HepG2 (cell line): ENCODE measurements around the gene MFSD11. TPM values are rescaled to one million over a fixed set of nuclear protein-coding genes. Genes with fewer than 3 reads are reported as not detected.

Experiments used
- ATAC-seq: fragments of 200-7000 bp; cut with Tn5 transposase; 3 replicates; pipeline ENCODE4 v1.9.1; 2020; ENCODE audit warnings: mild to moderate bottlenecking, moderate library complexity
- BruUV-seq: library from RNA; stranded (reverse); fragments of 400-500 nt; replicated peaks from 2 replicates; lab custom pipeline; 2021; lab: Mats Ljungman, UMichigan
- CTCF ChIA-PET: fragments of 300-600 bp; formaldehyde crosslinking; extraction: SDS; loops from one replicate; lab custom pipeline; 2021; ENCODE audit warnings: low total read pairs, inconsistent platforms, low intra/inter-chr PET ratio; lab: Yijun Ruan, JAX
- POLR2A ChIA-PET: fragments of 350-600 bp; sonication (Branson Sonifier 250); formaldehyde crosslinking; loops from one replicate; lab custom pipeline; 2020; ENCODE audit warnings: antibody characterized with exemption, inconsistent platforms; lab: Yijun Ruan, JAX
- DNase-seq: peaks from one replicate; pipeline ENCODE4 v3.0.0-alpha.2; 2015; ENCODE audit warnings: low spot score
- FAIRE-seq: peaks from 3 replicates; lab custom pipeline; 2011; peaks lifted over from hg19 to GRCh38; lab: Jason Lieb, UNC
- H2AFZ ChIP-seq: one replicate; pipeline ENCODE4 v1.6.1; 2011; ENCODE audit warnings: low read length, inconsistent platforms
- H3K27ac ChIP-seq: fragments of 300-600 bp; 3 replicates; pipeline ENCODE4 v1.8.0; 2011; ENCODE audit warnings: mixed run types, mild to moderate bottlenecking, mixed read lengths, low read length, inconsistent platforms; ENCODE audit not compliant: insufficient read depth; ENCODE audit errors: extremely low read length
- H3K27me3 ChIP-seq, 2 experiments: fragments of 200-600 bp in 1 of 2; 2 replicates in 1 of 2; 3 replicates in 1 of 2; pipeline versions ENCODE4 v1.6.0 to v1.8.0; 2011; ENCODE audit warnings: low read length in 2 of 2, mild to moderate bottlenecking in 2 of 2, moderate library complexity in 2 of 2, inconsistent platforms in 1 of 2; ENCODE audit not compliant: insufficient read depth in 2 of 2, control insufficient read depth in 1 of 2
- H3K36me3 ChIP-seq, 2 experiments: fragments of 200-600 bp in 1 of 2; replicated peaks in 1 of 2; 2 replicates in 1 of 2; 3 replicates in 1 of 2; pipeline versions ENCODE4 v1.5.1 to v1.8.0; 2011; ENCODE audit warnings: low read length in 2 of 2, inconsistent platforms in 1 of 2; ENCODE audit not compliant: insufficient read depth in 2 of 2, control insufficient read depth in 1 of 2
- H3K4me1 ChIP-seq: 2 replicates; pipeline ENCODE4 v1.5.1; 2012; ENCODE audit warnings: low read length, inconsistent platforms; ENCODE audit not compliant: insufficient read depth
- H3K4me2 ChIP-seq: 2 replicates; pipeline ENCODE4 v1.6.0; 2011; ENCODE audit warnings: low read depth, low read length, inconsistent platforms
- H3K4me3 ChIP-seq, 3 experiments: fragments of 200-600 bp in 1 of 3; sonication (generic), shearing (Covaris generic) in 1 of 3; replicated peaks in 1 of 3; 2 replicates each; pipeline ENCODE4 v1.5.1; 2011 to 2016; ENCODE audit warnings: low read length in 3 of 3, inconsistent platforms in 2 of 3, low read depth in 2 of 3, mild to moderate bottlenecking in 2 of 3, control low read depth in 1 of 3, mixed read lengths in 1 of 3; ENCODE audit not compliant: insufficient read depth in 1 of 3
- H3K79me2 ChIP-seq: one replicate; pipeline ENCODE4 v1.6.1; 2011; ENCODE audit warnings: low read length, inconsistent platforms; ENCODE audit not compliant: insufficient read depth
- H3K9ac ChIP-seq: 2 replicates; pipeline ENCODE4 v1.6.0; 2011; ENCODE audit warnings: mild to moderate bottlenecking, low read depth, low read length, inconsistent platforms; ENCODE audit not compliant: insufficient read depth
- H3K9me3 ChIP-seq: 2 replicates; pipeline ENCODE4 v1.5.1; 2012; ENCODE audit warnings: mild to moderate bottlenecking, low read length
- H4K20me1 ChIP-seq: 2 replicates; pipeline ENCODE4 v1.6.0; 2011; ENCODE audit warnings: inconsistent platforms, mild to moderate bottlenecking, low read length, moderate library complexity; ENCODE audit not compliant: insufficient read depth
- AGO2 ChIP-seq: fragments of 200-400 bp; formaldehyde crosslinking; optimal IDR thresholded peaks from 2 replicates; pipeline ENCODE3; 2017; ENCODE audit warnings: mild to moderate bottlenecking, low read depth, low read length, moderate library complexity
- E2F1 ChIP-seq: sonication (generic); formaldehyde crosslinking; IDR thresholded peaks from 2 replicates; pipeline ENCODE4 v1.5.0; 2020; ENCODE audit warnings: missing genetic modification reagents
- PRDM4 ChIP-seq: sonication (generic); formaldehyde crosslinking; IDR thresholded peaks from 2 replicates; pipeline ENCODE4 v1.9.0; 2021; ENCODE audit warnings: missing genetic modification reagents, borderline replicate concordance
- RBFOX2 ChIP-seq: fragments of 200-400 bp; formaldehyde crosslinking; IDR thresholded peaks from 2 replicates; pipeline ENCODE4 v1.6.1; 2017; ENCODE audit warnings: low read depth, mild to moderate bottlenecking, low read length
- ZC3H4 ChIP-seq: sonication (generic); formaldehyde crosslinking; IDR thresholded peaks from 2 replicates; pipeline ENCODE4 v1.4.0; 2020; ENCODE audit warnings: missing genetic modification reagents, borderline replicate concordance
- ZNF687 ChIP-seq: sonication (generic); formaldehyde crosslinking; IDR thresholded peaks from 2 replicates; pipeline ENCODE4 v1.5.1; 2020; ENCODE audit warnings: mild to moderate bottlenecking, missing genetic modification reagents, moderate library complexity
- ZNF768 ChIP-seq: sonication (generic); formaldehyde crosslinking; IDR thresholded peaks from 2 replicates; pipeline ENCODE4 v1.4.0; 2020; ENCODE audit warnings: missing genetic modification reagents
- WGBS: methylation state at CpG from one replicate; pipeline ENCODE4 v1.1.6; 2017; ENCODE audit warnings: low lambda C conversion rate; 5-methylcytosine and 5-hydroxymethylcytosine counted together
- in situ Hi-C: cut with HindIII; loops from 2 replicates; pipeline ENCODE4 v1.10.0; 2017; ENCODE audit warnings: low pct_unique_long_range_greater_than_20kb; ENCODE audit not compliant: extremely low pct_ligation_motif_present
- intact Hi-C: fragments of 100-400 bp; cut with micrococcal nuclease; formaldehyde crosslinking; loops from one replicate; pipeline ENCODE4 v1.10.0; 2022; ENCODE audit not compliant: unreplicated experiment
- polyA plus RNA-seq, 8 experiments: library from polyadenylated mRNA; depleted of rRNA in 3 of 8; stranded (reverse) in 7 of 8; unstranded in 1 of 8; fragments of >200 nt; fragmentation: Illumina TruSeq in 4 of 8; extraction: Trizol in 4 of 8; gene quantifications; 2 replicates each; pipeline versions ENCODE4 v1.2.1 to v1.2.3, GENCODE V29; 2011 to 2016; ENCODE audit warnings: low read depth in 4 of 8, missing spikeins in 1 of 8, mixed read lengths in 1 of 8; ENCODE audit not compliant: insufficient read depth in 1 of 8
- total RNA-seq, 5 experiments: library from RNA; depleted of rRNA; stranded (reverse); fragments of >200 nt; fragmentation: Illumina TruSeq; extraction: Trizol; gene quantifications; 2 replicates each; pipeline ENCODE4 v1.2.3, GENCODE V29; 2016; ENCODE audit warnings: low read depth in 1 of 5

Gene MFSD11
- total and polyA plus RNA-seq, 2 of the 13 experiments (the other 11 are each of a cell fraction or from before 2014, with no cell fraction given): 26.1 to 36.3 TPM

- H3K27me3 ChIP-seq: no peaks in the 10 kb centered on the region
- FAIRE-seq (no peak), ATAC-seq (no peak), DNase-seq (no peak)
- H3K79me2 ChIP-seq: peaks cover 11% of the 10 kb centered on the region
- intact Hi-C loops: no loop called here
- H3K9me3 ChIP-seq: no peaks in the 10 kb centered on the region
- ChIA-PET CTCF (no interaction called here), POLR2A (interaction anchor here (2.3 to 2.4 kb wide), 2 partner anchors 7 to 14 kb away, joined by 8 to 15 read pairs; partner anchors contain the start of genes JMJD6 and METTL23)
- H2AFZ ChIP-seq: no peak overlapping the region
- no peak overlapping the region for H3K27ac ChIP-seq
- no peak overlapping the region for H3K4me3 ChIP-seq
- WGBS: 96% methylated on average over 16 of the region's 16 CpGs
- no peak overlapping the region for H3K4me2 ChIP-seq
- no peaks in the 10 kb centered on the region; the same call in 1 of the 2 replicates for H4K20me1 ChIP-seq
- BruUV-seq: no TSS peak
- TF ChIP-seq AGO2 (peak; percentile 25), ZNF687 (CRISPR knock-in tag) (peak; percentile 24; the same call in 1 of the 2 replicates), ZC3H4 (CRISPR knock-in tag) (no peak), ZNF768 (CRISPR knock-in tag) (0 out of 2 replicates have a peak, but pooled peaks have one; percentile 20), RBFOX2 (0 out of 2 replicates have a peak, but pooled peaks have one; percentile 33), E2F1 (no peak), PRDM4 (CRISPR knock-in tag) (no peak)
- H3K36me3 ChIP-seq: peaks cover 41 to 88% of the 10 kb centered on the region in 2 experiments
- H3K9ac ChIP-seq: no peak overlapping the region
- H3K4me1 ChIP-seq: peaks cover 31% of the 10 kb centered on the region
- in situ Hi-C loops: loop anchor here (5.0 kb wide), 1 partner anchor 36 kb away; no protein-coding TSS in a partner anchor
Observed at GRCh38 chr17:76718516-76718915, 19.4 kb upstream of the MFSD11 start.
